KOPT-K1 (cell line): Measurements from ENCODE around the gene ABCB1.
"Not testable (repeated sequence)": the region's sequence is repeated elsewhere in the genome, so short reads cannot be mapped to it uniquely, and the experiment has no call there.

Experiments
- H3K27ac ChIP-seq: fragments of 200-600 bp; sonication (generic); 2 replicates; pipeline ENCODE4 v1.5.1; 2016; ENCODE audit warnings: antibody characterized with exemption, mild to moderate bottlenecking, low read depth, low read length; ENCODE audit not compliant: poor library complexity, severe bottlenecking
- H3K36me3 ChIP-seq: fragments of 200-600 bp; sonication (generic); 2 replicates; pipeline ENCODE4 v1.5.1; 2017; ENCODE audit warnings: antibody characterized with exemption, mild to moderate bottlenecking, low read length, moderate library complexity; ENCODE audit not compliant: insufficient read depth
- H3K9me3 ChIP-seq: fragments of 200-600 bp; sonication (generic); 2 replicates; pipeline ENCODE4 v1.5.1; 2017; ENCODE audit warnings: antibody characterized with exemption, low read length, mild to moderate bottlenecking; ENCODE audit not compliant: insufficient read depth, poor library complexity, severe bottlenecking

The ABCB1 gene

DNA sequence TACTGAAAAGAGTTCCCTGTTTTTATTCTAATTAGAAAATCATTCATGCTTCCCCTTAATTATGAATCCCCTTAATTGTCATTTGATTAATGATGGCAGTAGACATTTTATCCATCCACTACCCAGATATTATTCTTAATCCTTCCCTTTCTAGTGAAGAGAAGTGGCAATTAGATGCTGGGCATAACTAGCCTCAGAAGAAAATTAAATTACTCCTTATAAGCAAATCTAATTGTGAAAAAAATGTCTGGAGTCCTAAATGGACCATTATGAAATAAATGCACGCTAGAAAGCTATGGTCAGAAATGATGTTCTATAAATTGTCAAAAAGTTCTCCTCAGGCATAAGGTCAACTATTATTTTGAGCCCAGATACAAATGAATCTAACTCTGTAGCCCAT, 4.5 kb downstream of the ABCB1 start:
- Histone ChIP-seq H3K36me3 (no peaks in the 10 kb centered on the region), H3K9me3 (no peaks in the 10 kb centered on the region), H3K27ac (no peak overlapping the region)

DNA sequence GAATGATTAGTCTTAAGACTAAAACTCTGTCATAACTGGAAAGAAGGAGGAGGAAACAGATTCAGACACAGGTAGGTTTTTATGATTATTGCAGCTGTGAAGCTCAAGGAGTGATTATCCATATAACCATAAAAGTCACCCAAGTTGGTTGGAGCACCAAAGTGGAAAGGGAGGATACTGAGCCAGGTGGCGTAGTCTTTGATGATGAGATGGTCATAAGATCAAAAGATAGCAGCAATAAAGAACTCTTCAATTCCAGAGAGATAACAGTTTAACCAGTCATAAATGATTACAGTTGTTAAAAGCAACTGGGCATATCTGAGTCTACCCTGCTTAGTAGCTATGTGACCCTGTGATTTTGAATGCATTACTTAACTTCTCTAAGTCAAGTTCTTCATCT, 8.4 kb downstream of the ABCB1 start:
- Histone ChIP-seq H3K9me3 (no peaks in the 10 kb centered on the region), H3K36me3 (no peaks in the 10 kb centered on the region), H3K27ac (no peak overlapping the region)

DNA sequence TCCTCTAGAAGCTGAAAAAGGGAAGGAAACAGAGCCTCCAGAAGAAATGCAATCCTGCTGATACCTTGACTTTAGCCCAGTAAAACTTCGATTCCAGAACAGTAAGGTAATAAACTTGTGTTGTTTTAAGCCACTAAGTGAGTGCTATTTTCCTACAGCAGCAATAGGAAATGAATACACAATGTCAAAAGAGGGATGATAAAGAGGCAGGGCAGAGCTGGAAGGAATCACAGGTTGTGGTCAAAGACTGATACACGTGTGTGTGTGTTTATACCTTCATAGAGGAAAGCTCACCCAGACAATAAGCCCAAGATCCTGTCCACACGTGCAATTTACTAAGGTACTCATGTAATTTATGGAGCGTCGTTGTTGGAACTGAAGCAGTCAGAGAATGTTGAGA, 9.5 kb downstream of the ABCB1 start:
- H3K27ac ChIP-seq: no peak overlapping the region
- no peaks in the 10 kb centered on the region for H3K36me3 ChIP-seq

DNA sequence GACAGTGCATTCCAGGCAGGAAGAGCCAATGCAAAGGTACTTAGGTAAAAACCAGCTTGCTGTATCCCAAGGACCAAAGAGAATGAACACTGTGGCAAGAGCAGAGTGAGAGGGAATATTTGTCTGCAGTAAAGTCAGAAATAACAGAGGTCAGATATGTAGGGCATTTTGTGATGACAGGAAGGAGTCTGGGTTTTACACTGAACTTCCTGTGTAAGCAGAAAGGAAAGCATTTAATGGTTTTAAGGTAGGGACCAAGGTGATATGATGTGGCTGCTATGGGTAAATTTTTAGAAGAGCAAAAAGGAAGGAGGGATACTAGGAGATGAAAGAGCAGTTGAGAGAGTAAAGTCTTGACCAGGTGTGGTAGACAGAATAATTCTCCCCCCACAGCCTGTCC, 10.1 kb downstream of the ABCB1 start:
- H3K36me3 ChIP-seq: no peaks in the 10 kb centered on the region
- no peak overlapping the region for H3K27ac ChIP-seq
- no peaks in the 10 kb centered on the region for H3K9me3 ChIP-seq

More for the DNA sequence above, 9.5 kb downstream of the ABCB1 start:
- H3K9me3 ChIP-seq: no peaks in the 10 kb centered on the region

DNA sequence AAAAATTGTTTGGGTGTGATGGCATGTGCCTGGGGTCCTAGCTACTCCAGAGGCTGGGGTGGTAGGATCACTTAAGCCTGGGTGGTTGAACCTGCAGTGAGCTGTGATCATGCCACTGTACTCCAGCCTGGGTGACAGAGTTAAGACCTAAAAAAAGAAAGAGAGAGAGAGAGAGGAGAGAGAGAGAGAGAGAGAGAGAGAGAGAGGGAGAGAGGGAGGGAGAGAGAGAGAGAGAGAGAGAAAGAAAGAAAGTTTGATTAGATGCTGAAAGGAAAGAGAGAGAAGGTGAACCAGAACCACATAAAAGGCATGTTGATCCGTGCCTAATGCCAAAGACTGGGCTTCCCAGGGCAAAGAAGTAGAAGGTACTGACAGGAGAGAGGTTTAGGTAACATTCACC, 11.1 kb downstream of the ABCB1 start:
- no peaks in the 10 kb centered on the region for H3K9me3 ChIP-seq
- H3K36me3 ChIP-seq: no peaks in the 10 kb centered on the region
- H3K27ac ChIP-seq: no peak overlapping the region

DNA sequence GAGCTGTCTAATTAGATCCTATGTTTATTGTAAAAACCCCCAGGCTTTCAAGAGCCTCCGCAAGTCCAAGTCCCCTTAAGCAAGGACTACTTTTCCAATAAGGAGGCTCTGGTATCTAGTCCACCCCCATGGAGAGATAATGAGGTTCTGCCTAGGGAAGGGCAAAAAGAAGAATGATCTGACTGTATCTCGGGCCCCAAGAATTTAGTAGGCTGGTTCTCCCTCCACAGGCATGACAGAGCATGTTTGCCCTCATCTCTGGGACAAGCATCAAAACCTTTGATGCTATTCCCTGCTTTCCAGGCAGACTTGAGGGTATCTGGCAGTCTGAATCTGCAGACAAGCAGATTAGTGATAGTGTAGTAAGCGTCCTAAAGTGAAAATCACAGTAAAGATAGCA, 19.0 kb downstream of the ABCB1 start:
- no peak overlapping the region for H3K27ac ChIP-seq
- H3K9me3 ChIP-seq: no peaks in the 10 kb centered on the region
- H3K36me3 ChIP-seq: no peaks in the 10 kb centered on the region

DNA sequence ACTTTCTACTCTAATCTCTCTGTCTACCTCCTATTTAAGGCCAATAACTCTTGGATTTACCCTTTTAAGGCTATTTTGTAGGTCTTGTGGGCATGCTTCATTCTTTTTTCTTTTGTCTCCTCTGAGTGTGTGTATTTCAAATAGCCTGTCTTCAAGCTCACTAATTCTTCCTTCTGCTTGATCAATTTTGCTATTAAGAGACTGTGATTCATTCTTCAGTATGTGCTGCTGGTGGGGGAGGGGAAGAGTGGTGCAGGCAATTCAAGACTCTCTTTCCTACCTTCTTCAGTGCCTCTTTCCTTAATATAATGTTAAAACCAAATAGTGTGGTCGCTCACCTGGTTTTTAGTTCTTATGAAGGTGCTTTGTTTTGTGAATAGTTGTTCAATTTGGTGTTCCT, 20.0 kb downstream of the ABCB1 start:
- H3K9me3 ChIP-seq: no peaks in the 10 kb centered on the region
- no peak overlapping the region for H3K27ac ChIP-seq
- no peaks in the 10 kb centered on the region for H3K36me3 ChIP-seq

DNA sequence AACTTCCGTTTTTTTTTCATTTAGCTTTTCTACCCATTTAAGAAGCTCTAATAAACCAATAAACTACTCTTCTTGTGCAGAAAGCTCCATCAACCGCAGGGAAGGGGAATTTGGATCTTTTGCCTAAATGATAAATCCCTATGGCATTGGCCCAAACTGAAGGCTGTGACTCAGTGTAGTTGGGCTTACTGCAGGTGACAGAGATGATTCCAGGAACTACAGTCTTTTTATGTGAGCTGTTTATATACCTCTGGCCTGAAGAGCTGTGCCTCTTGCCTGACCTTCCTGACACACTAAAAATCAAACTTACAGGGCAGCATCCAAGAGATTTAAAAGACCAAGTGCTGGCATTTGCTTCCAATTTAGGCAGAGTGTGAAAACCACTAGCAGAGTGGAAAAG, 25.2 kb downstream of the ABCB1 start:
- H3K36me3 ChIP-seq: no peaks in the 10 kb centered on the region
- H3K27ac ChIP-seq: no peak overlapping the region
- no peaks in the 10 kb centered on the region for H3K9me3 ChIP-seq

DNA sequence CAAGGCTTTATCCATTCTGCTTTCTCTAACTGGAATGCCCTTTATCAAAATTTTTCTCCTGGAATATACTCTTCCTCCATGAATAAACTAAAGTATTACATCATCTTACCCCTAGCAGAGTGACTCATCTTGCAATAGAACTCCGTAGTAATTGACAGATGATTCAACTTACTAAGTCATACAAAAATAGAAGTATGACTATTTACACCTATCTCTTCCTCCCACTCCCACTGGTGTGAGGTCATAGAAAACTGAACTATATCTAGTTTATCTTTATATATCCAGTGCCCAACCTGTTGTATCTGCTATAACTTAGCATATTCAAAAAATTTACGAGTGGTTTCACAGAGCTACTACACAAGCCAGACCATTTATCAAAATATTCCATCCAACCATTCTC, 26.1 kb downstream of the ABCB1 start:
- H3K9me3 ChIP-seq: no peaks in the 10 kb centered on the region
- no peak overlapping the region for H3K27ac ChIP-seq
- no peaks in the 10 kb centered on the region for H3K36me3 ChIP-seq

DNA sequence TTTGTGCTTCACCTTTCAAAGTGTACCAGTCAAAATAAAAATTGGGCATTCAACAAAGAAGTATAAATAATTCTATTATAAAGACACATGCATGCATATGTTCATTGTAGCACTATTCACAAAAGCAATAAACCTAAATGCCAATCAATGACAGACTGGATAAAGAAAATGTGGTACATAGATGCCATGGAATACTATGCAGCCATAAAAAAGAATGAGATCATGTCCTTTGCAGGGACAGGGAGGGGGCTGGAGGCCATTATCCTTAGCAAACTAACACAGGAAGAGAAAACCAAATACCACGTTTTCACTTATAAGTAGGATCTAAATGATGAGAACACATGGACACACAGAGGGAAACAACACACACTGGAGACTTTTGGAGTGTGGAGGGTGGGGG, 28.2 kb downstream of the ABCB1 start:
- H3K36me3 ChIP-seq, H3K9me3 ChIP-seq, H3K27ac ChIP-seq: not testable (repeated sequence)

DNA sequence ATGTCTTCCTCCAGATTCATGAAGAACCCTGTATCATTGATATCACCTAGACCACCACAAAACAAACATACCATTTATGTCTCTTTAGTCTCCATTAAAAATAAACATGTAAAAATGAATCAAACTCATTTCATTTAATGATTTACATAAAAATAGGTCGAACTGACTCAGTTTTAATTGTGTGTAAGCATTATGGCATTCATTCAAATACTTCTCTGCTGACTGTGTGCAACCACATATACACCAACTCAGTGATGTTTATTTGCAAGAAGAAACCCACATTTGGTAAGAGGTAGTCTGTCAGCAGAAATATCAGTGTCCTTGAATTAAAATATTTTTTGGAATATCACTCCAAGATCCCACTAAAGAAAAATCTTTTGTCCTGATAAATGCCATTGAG, 30.5 kb downstream of the ABCB1 start:
- Histone ChIP-seq H3K9me3 (no peaks in the 10 kb centered on the region), H3K36me3 (no peaks in the 10 kb centered on the region), H3K27ac (no peak overlapping the region)

DNA sequence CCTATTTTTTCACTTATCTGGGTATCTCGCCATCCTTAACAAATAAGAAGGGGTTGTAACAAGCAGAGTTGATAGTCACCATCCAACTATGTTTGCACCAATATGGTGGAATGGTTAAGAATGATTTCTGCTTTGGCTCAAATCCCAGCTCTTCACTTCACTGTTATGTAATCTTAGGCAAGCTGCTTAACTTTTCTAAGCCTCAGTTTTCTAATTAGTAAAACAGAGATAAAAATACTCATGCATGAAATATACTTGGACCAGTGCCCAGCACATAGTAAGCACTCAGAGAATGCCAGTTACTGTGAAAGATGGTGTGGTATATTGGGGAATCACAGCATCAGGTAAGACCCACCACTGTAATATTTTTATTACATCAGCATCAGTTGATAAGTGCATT, 33.6 kb downstream of the ABCB1 start:
- no peak overlapping the region for H3K27ac ChIP-seq
- H3K36me3 ChIP-seq: no peaks in the 10 kb centered on the region
- no peaks in the 10 kb centered on the region for H3K9me3 ChIP-seq

DNA sequence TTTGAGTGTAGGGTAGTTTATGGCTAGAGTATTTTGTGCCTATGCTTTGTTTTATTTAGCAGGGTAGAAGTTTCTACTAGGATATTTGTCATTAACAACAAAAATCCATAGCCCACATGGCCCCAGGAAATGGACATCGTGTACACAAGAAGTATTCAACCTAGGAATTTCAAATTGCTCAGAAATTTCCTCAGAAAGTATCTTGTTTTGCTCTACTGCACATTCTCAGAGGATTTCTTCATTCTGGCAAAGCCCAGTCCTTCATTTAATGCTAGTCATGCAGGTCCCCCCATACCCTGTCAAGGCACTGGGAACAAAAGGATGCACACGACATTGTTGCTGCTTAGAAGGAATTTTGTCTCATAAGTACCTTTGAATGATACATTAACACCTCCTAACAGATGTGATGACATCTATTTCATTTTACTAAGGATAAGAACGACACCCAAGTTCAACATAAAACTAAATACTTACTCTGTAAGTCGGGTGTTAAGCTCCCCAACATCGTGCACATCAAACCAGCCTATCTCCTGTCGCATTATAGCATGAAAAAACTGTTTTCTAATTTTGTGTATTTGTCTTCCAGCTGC, 34.3 kb downstream of the ABCB1 start:
- no peaks in the 10 kb centered on the region for H3K36me3 ChIP-seq

DNA sequence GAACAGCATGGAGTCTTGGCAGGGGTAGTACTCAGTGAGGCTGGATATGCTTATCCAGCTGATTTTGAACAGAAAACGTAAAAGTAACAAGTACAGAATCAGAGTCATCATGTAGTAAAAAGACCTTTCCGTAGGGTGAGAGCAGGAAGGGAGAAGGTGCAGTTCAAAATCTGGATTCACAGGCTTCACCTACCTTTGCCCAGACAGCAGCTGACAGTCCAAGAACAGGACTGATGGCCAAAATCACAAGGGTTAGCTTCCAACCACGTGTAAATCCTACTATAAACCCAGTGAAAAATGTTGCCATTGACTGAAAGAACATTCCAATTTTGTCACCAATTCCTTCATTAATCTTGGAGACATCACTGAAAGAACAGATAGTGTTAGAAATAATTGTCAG, 34.8 kb downstream of the ABCB1 start:
- Histone ChIP-seq H3K27ac (no peak overlapping the region), H3K36me3 (no peaks in the 10 kb centered on the region), H3K9me3 (no peaks in the 10 kb centered on the region)

More for the DNA sequence above, 34.3 kb downstream of the ABCB1 start:
- Histone ChIP-seq H3K9me3 (no peaks in the 10 kb centered on the region), H3K27ac (no peak overlapping the region)

DNA sequence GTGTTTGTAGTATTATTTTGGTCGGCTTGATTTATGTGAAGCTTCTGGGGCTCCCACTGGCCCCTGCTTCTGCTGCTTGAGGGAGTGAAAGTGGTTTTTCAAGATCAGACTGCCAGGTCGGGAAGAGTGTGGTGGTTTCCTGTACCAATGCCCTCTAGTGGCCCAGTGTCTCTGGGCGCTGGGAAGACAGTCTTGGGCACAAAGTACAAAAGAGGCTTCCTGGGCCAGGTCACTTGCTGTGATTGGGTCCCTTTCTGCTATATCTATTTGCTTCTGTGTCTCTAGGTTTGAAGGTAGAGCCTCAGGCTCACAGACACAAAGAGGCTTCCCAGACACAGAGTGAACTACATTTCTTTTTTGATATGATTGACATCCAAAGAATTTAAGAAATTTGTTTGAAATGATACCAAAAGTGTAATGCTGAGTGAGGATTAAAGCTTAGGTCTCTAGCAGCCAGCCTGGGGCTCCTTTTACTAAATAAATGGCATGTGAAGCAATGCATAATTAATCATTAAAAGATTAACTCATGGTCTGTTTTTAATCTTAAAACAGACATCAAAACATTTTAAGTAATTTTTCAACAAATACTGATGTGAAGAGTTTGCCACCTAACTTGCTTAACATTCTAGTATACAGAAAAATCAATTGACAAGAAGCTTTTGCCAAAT, 36.3 kb downstream of the ABCB1 start:
- H3K36me3 ChIP-seq: no peaks in the 10 kb centered on the region
- no peak overlapping the region for H3K27ac ChIP-seq
- no peaks in the 10 kb centered on the region for H3K9me3 ChIP-seq

DNA sequence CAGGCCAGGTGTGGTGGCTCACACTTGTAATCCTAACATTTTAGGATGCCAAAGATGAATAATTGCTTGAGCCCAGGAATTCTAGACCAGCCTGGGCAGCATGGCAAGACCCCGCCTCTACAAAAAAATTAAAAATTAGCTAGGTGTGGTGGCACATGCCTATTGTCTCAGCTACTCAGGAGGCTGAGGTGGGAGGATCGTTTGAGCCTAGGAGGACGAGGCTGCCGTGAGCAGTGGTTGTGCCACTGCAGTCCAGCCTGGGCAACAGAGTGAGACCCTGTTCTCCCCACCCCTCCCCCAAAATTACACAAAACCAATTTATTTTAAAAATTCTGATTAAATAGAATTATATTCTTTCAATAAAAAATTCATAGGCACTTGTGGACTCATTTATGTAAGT, 39.0 kb downstream of the ABCB1 start:
- no peaks in the 10 kb centered on the region for H3K36me3 ChIP-seq
- H3K9me3 ChIP-seq: no peaks in the 10 kb centered on the region
- H3K27ac ChIP-seq: no peak overlapping the region
